GM18858 (cell line): ENCODE data around the gene TUBB4A.
A peak's percentile ranks its signal among the peaks of the same experiment; 100 is the strongest.

Experiments used
- ATAC-seq: cut with Tn5 transposase; IDR thresholded peaks from one replicate; pipeline ENCODE4 v1.9.1; 2021; ENCODE audit not compliant: unreplicated experiment

The TUBB4A gene

GRCh38 chr19:6498294-6499036 lies 3.6 kb downstream of the TUBB4A start:
- ATAC-seq, result no peak

GRCh38 chr19:6495947-6496346 lies 6.2 kb downstream of the TUBB4A start:
- ATAC-seq, result no peak

- no peak for ATAC-seq
Measured at GRCh38 chr19:6494438-6495036, 7.6 kb downstream of the TUBB4A start.

GRCh38 chr19:6491802-6492592 lies 10.1 kb downstream of the TUBB4A start:
- no peak for ATAC-seq

- ATAC-seq, result no peak
Measured at GRCh38 chr19:6490134-6490533, 12.0 kb downstream of the TUBB4A start.

GRCh38 chr19:6489278-6490061 lies 12.6 kb downstream of the TUBB4A start:
- ATAC-seq, result no peak

- no peak for ATAC-seq
Measured at GRCh38 chr19:6484831-6485230, 17.3 kb downstream of the TUBB4A start.

- no peak for ATAC-seq
Measured at GRCh38 chr19:6484230-6484629, 17.9 kb downstream of the TUBB4A start.

- ATAC-seq, result no peak
Measured at GRCh38 chr19:6483235-6483634, 18.9 kb downstream of the TUBB4A start.

GRCh38 chr19:6482343-6482686 lies 19.8 kb downstream of the TUBB4A start:
- ATAC-seq, result no peak

- peak; percentile 47 for ATAC-seq
Measured at GRCh38 chr19:6481541-6482342, 20.4 kb downstream of the TUBB4A start, which contains the start of gene DENND1C. DENND1C (minus strand) TSS chr19:6481787; CDS start chr19:6481695, 92 bp downstream.

- ATAC-seq, result no peak
Measured at GRCh38 chr19:6480848-6481415, 21.2 kb downstream of the TUBB4A start.

- no peak for ATAC-seq
Measured at GRCh38 chr19:6479836-6480398, 22.2 kb downstream of the TUBB4A start.

- no peak for ATAC-seq
Measured at GRCh38 chr19:6478815-6479214, 23.3 kb downstream of the TUBB4A start.

- ATAC-seq, result no peak
Measured at GRCh38 chr19:6476896-6477431, 25.1 kb downstream of the TUBB4A start.

GRCh38 chr19:6476155-6476895 lies 25.8 kb downstream of the TUBB4A start:
- no peak for ATAC-seq

- no peak for ATAC-seq
Measured at GRCh38 chr19:6475321-6476108, 26.6 kb downstream of the TUBB4A start.

GRCh38 chr19:6473647-6474046 lies 28.5 kb downstream of the TUBB4A start:
- ATAC-seq, result no peak
